GM12892 (cell line): ENCODE measurements around the gene PSMC2.

ENCODE experiments used
- POLR2A ChIP-seq: IDR thresholded peaks from 2 replicates; pipeline ENCODE4 v1.6.1; 2011; ENCODE audit warnings: low read depth, low read length, control low read depth
- POLR2AphosphoS5 ChIP-seq: IDR thresholded peaks from 2 replicates; pipeline ENCODE4 v1.6.1; 2011; ENCODE audit warnings: low read depth, low read length, control low read depth
- TAF1 ChIP-seq: IDR thresholded peaks from 2 replicates; pipeline ENCODE4 v1.6.1; 2011; ENCODE audit warnings: low read depth, mild to moderate bottlenecking, control low read depth, low read length, borderline replicate concordance

GRCh38 chr7:103341466-103341865 is 6.0 kb upstream of the PSMC2 start:
- TF ChIP-seq POLR2A (no peak), POLR2AphosphoS5 (no peak), TAF1 (no peak)
